OCI-LY7 (cell line): ENCODE data around the gene TULP4.
"Not testable (repeated sequence)": the region's sequence is repeated elsewhere in the genome, so short reads cannot be mapped to it uniquely, and the experiment has no call there.

Source experiments
- CTCF ChIP-seq: fragments of 200-600 bp; sonication (generic); conservative IDR thresholded peaks from 2 replicates; pipeline ENCODE4 v1.5.1; 2014; ENCODE audit warnings: mild to moderate bottlenecking, antibody characterized with exemption, low read length, moderate library complexity, mixed read lengths
- EZH2phosphoT487 ChIP-seq: fragments of 200-600 bp; sonication (generic); IDR thresholded peaks from 2 replicates; pipeline ENCODE4 v1.6.1; 2018; ENCODE audit warnings: low read depth, borderline replicate concordance, mild to moderate bottlenecking, mixed run types, antibody characterized with exemption, low read length, moderate library complexity, mixed read lengths

- not testable (repeated sequence) for TF ChIP-seq CTCF, EZH2phosphoT487
These were observed 165.5 kb downstream of the TULP4 start for GRCh38 chr6:158477722-158478121.
